Inflammatory macrophage treated with lipopolysaccharide for 4 hours (primary cell): ENCODE data around the gene ANKRD23.
"Not testable (repeated sequence)": the region's sequence is repeated elsewhere in the genome, so short reads cannot be mapped to it uniquely, and the experiment has no call there.

ENCODE experiments used
- DNase-seq: peaks from one replicate; pipeline ENCODE4 v3.0.0-alpha.2; 2020

The ANKRD23 gene

GRCh38 chr2:96863056-96863455, 19.2 kb upstream of the ANKRD23 start:
- not testable (repeated sequence) for DNase-seq

GRCh38 chr2:96861074-96861473, 17.3 kb upstream of the ANKRD23 start:
- DNase-seq, result no peak

DNA sequence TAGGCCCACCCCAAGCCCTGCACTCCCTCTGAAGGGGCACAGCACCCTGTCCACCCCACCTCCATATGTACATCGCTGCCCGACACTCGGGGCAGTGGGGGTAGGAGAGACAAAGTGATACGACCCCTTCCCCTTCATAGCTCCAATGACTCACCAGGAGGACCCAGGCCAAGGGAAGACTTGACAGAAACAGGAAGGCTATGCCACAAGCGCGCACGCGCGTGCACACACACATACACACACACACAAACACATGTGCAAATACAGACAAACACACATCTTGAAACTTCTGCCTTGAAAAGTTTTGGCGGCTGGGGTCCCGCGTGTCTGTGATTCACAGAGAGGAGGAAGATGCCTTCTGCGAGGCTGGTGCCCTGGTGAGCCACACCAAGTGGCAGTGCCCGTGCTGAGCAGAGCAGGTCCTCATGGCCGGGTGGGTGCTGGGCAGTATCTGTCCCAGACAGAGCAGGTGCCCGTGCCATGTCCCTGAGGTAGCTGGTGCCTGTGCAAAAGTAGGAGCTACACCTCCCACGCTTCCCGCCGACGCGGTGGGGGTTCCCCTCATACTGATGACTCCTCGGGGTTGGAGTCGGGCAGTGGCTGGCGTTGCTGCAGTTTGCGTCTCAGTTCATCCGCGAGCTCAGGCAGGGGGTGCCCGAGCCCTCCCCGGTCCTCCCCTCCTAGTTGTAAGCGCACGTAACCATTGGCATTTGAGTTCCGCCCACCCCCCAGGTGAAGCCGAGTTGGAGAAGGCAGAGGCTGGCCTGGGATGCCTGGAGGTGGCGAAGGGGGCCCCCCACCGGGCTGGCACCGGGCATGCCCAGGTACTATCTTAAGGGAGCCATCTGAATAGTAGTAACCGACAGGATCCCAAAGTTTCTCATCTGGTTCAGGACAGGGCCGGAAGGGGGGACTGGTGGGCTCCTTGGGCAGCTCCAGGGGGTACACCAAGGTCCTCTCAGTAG, 16.5 kb upstream of the ANKRD23 start:
- DNase-seq, result no peak

DNA sequence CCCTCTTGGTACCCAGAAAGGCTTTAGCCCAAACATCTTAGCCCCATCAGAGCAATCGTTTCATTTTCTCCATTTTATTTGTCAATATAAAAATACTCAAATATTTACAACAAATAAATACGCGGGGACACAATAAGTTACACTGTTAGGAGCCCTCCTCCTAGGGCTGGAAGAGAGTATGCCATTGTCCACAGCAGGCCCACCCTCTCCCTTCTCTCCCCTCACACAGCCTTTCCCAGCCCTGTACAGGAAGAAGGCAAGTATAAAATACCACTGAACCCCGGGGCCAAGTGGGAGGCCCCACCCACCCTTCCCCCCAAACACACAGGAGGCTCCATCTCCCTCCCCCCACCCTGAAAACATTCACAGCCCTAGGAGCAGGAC, 15.9 kb upstream of the ANKRD23 start:
- DNase-seq, result no peak

DNA sequence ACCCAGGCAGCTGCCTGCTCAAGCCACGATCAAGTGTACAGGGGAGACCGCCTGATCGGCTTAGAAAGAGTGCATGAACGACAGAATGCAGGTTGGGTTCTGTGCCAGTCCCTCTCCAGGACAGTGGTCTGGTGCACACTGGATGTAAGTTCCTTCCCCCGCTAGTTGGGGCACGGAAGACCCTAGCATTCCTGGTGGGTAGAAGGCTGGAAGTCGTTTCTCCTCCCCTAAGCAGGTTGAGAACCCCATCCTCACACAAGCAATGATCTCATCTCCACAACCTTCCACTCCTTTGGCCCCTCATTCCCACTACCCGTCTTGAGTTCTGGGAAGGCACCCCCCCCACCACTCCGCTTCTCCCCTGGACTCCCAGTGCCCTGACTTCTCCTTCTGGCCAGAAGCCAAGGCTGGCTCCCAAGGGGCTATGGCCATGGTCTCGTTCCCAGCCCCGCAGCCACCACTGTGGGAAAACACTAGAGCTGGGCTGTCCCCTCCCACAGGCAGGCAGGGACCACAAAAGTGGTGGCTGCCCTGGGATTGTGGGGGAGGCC, 15.4 kb upstream of the ANKRD23 start:
- DNase-seq, result no peak

GRCh38 chr2:96857667-96858372, 14.0 kb upstream of the ANKRD23 start, which contains the start of gene ANKRD39:
ANKRD39 (minus strand) TSS chr2:96858016; CDS start chr2:96857987, 29 bp downstream.
- DNase-seq, result peak; percentile 99

DNA sequence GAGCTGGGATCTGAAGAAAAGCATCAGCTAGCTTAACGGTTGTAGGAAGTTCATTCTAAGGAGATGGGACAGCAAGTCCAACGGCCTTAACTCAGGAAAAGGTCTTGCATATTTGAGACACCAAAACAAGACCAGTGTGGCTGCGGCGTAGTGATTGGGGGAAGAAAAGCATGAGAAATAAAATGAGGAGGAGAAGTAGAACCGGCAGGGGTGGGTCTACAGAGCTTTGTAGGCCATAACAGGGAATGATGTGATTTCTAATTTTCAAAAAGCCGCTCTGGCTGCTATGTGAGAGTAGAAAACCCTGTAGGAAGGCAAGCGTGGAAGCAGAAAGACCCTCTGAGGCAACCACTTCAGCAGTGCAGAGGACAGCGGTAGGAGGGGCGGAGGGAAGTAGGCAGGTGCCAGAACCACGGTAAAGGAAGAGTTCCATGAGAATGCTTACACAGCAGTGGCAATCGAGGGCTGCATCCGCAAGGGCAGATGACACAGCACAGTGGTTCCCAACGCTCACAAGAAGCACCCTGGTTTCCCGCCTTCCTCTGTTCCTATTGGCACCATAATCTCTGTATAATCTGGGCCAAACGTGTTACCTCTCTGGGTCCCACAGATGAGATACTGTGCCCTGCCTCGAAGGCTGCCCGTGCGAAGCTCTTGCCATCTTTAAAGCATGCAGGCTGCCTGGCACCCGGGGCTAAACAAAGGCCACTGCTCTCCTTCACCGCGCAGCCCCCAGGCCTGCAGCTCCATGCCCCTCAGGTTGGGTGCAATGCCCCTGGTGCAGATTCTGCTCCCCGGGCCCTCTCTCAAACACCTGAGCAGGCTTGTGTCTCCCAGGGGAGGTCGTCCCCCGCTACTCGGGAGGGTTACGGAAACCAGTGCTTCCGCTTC, 13.2 kb upstream of the ANKRD23 start:
- DNase-seq, result peak; percentile 19

DNA sequence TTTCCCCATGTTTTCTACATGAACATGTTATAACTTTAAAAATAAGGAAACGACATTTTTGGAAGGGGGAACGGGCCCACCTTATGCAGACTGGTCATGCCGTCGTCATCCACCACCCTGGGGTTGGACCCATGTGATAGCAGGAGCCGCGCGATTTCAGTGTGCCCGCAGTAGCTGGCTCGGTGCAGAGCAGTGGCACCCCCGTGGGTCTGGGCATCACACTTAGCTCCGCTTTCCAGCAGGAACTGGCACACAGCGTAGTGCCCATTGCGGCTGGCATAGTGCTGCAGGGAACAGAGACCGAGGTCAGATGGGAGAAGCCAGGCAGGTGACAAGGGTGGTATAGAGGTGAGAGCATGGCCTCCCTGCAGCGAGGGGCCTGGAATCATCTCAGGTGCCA, 9.5 kb upstream of the ANKRD23 start:
- no peak for DNase-seq

GRCh38 chr2:96852667-96853066, 8.8 kb upstream of the ANKRD23 start:
- no peak for DNase-seq

DNA sequence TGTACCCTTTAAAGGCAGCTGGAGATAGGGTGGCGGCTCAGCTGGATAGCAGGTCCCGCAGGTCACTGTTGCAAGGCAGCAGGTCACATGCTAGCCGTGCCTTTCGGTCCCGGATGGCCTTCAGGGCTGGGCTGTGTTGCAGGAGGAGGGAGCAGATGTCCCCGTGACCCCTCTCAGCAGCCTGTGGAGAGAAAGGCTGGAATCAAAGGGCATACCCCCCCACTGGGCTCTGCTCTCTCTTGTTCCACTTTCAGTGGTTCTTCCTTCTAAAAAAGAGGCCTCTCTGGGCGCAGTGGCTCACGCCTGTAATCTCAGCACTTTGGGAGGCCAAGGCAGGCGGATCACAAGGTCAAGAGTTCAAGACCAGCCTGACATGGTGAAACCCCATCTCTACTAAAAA, 4.4 kb upstream of the ANKRD23 start:
- DNase-seq, result no peak

DNA sequence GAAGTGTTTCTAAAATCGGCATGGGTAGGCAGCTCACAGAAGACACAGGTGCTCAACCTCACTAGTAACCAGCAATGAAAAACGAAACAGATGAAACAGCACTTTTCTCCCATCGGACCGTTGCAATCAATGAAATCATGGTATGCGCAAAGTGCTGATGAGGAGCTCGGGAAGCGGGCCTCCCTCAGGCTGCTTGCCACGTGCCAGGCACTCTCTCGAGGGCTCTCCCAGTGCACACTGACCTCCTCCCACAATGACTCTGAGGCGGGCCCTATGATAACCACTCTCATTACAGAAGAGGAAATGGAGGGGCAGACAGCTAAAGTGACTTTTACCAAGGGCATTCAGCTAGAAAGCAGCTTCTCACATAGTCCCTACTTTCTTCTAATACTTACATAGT, 3.8 kb upstream of the ANKRD23 start:
- no peak for DNase-seq

- no peak for DNase-seq
These were observed 3.0 kb upstream of the ANKRD23 start for GRCh38 chr2:96846825-96847224.

DNA sequence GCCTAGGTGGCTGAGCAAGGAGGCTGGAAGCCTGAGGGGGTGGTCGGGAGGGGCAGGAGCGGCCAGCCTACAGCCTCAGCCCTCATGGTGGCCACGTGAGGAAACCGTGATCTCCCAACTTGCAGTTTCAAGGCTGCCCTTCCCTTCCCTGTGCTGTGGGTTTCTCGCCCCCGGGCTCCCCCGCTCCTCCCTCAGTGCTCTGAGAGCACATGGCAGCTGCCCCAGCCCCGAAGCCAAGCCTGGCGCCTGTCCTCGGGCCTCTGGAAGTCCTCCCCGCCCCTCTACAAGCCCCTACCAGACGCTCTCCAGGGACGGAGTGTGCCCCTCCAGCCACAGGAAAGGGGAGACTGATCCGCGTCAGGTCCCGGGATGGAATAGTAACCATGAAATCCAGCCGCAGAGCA, 586 bp upstream of the ANKRD23 start:
- DNase-seq, result no peak

DNA sequence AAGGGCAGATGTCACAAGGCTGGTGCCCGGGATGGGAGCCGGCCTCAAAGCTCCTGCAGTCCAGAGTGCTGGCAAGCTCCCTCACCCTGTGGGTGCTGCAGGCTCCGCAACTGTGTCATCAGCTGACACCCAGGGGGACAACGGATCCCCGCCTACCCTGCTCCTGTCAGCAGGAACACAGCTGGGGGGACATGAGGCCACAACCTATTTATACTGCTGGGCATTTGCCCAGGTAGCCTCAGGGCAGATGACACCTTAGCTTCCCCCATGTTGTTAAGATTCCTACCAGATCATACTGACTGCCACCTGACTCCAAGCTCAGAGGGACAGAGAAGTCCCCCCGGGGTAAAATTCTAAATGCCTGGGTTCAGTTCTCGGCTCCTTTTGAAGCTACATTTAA, 1.2 kb downstream of the ANKRD23 start:
- DNase-seq, result no peak

DNA sequence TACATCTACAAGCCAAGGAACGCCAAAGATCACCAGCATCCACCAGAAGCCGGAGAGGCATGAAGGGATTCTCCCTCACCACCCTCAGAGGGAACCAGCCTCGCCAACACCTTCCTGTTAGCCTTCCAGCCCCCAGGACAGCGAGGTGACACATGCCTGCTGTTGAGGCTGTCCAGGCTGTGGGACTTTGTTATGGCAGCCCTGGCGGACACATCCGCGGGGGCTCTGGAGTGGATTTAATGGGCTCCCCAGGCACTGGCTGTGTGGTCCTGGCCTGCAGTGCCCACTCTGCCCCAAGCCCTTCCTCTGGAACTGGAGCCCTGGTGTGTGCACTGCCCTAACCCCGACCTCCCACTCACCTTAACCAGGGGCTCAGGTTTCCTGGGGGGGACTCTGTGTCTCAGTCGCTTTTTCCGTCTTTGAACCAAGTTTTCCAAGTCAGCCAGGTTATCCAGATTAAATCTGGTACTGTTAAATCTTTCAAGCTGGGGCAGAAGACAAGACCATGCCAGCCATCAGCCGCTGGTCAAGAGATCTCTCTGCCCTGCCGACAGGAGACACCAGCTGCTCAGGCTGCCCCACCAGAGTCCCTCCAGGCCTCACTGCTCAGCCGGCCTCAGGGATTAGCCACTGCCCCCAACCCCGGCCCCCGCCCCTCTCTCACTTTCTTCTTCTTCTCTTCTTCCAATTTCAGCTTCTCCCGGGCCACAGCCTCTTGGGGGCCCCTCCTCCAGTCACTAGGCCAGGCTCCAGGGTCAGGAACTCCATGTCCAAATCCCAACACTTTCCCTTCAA, 1.9 kb downstream of the ANKRD23 start:
- no peak for DNase-seq

DNA sequence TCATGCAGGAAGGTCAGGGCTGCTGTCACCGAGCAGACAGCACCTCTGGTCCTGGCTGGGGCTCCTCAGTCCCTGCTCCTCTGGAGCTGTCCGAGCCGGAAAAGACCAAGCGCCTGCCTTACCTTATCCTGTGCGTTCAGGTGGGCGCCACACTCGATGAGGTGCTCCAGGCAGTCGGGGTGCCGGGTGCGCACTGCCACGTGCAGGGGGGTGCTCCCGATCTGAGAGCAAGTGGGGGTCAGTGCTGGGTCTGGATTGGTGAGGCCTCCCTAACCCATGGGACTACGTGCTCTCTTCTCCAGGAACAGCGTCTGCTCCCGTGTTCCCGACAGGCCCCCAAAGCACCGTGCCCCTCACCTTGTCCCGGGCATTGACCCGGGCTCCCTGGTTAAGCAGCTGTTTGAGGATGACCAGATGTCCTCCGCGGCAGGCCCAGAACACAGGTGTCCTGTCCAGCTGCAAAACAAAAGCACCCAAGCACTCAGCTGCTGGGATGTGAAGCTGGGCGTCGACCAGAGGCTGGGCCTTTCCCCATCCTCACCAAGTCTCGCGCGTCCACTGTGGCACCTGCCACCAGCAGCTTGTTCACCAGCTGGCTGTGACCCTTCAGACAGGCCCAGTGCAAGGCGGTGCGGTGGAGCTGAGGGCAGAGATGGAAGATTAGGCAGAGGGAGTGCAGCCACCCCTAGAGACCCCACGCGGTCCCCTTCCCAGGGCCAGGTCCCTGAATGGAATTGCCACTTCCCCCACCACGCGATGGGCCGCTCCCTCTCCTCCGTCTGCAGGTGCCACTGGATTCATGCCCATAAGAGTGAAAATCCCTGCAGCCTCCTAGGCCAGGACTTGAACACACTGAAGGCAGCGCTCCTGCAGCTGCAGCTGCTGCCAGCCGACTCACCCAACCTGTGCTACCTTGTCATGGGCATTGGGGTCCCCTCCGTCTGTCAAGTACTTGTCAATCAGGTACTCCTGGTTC, 3.7 kb downstream of the ANKRD23 start:
- no peak for DNase-seq

- no peak for DNase-seq
These were observed 4.4 kb downstream of the ANKRD23 start for GRCh38 chr2:96839293-96839874.

DNA sequence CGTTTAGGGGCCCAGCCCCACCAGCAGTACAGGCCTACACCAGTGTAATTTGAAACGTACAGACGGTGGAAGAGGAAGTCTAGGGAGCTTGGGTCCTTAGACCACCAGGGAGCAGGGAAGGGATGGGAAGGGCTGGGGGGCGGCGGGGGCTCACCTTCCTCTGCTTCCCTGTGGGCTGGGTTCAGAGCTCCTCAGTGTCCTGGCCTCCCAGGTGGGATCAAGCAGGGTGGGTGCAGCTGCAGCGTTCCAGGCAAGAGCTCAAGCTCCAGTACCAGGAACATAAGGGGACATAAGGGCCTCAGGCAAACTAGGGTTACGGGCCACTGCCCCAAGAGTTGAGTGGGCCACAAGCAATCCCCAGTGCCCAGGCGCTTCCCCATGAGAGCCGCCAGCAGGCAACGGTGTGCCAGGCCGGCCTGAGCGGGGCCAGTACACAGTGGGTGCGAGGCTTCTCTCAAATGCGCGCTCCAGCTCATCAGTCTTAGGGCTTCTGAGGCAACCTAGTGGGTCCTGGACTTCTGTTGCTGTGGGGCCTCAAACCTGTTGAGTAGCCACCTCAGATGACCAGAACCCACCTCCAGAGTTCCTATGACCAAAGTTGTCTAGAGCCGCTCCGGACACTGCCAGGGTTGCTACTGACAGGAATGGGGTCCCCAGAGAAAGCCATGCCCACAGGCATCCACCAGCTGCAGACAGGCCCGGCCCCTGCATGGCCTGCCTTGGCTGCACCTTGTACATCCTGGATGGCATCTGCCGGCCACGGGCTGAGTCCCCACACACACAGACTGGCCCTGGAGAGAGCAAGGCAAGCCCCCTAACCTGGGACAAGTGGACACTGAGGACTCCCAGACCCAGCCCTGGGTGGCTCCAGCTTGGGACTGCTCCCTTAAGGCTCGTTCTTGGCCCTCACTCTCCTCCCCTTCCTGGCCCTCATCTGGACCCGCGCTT, 5.2 kb downstream of the ANKRD23 start:
- DNase-seq, result no peak

GRCh38 chr2:96837575-96837974, 6.2 kb downstream of the ANKRD23 start:
- no peak for DNase-seq
